MM.1S (cell line): Measurements from ENCODE around the gene FUT8.

Experiments
- DNase-seq: peaks from one replicate; pipeline ENCODE4 v3.0.0-alpha.2; 2015
- H2AFZ ChIP-seq: fragments of 300-600 bp; sonication (generic); 2 replicates; pipeline ENCODE4 v1.6.0; 2016; ENCODE audit warnings: antibody characterized with exemption, low read length
- H3F3A ChIP-seq: fragments of 300-600 bp; sonication (generic); 2 replicates; pipeline ENCODE4 v1.6.1; 2016; ENCODE audit warnings: mild to moderate bottlenecking, antibody characterized with exemption, low read length, moderate library complexity, mixed read lengths; ENCODE audit not compliant: insufficient read depth
- H3K27ac ChIP-seq: fragments of 300-600 bp; sonication (generic); 2 replicates; pipeline ENCODE4 v1.5.1; 2016; ENCODE audit warnings: mild to moderate bottlenecking, low read length
- H3K27me3 ChIP-seq: fragments of 300-600 bp; sonication (generic); replicated peaks from 2 replicates; pipeline ENCODE4 v1.6.0; 2016; ENCODE audit warnings: low read length; ENCODE audit not compliant: insufficient read depth
- H3K36me3 ChIP-seq: fragments of 300-600 bp; sonication (generic); replicated peaks from 2 replicates; pipeline ENCODE4 v1.6.1; 2016; ENCODE audit warnings: mild to moderate bottlenecking, low read length, mixed read lengths; ENCODE audit not compliant: insufficient read depth
- H3K4me1 ChIP-seq: fragments of 300-600 bp; sonication (generic); 2 replicates; pipeline ENCODE4 v1.6.1; 2016; ENCODE audit warnings: low read length, mixed read lengths
- H3K4me2 ChIP-seq: fragments of 300-600 bp; sonication (generic); 2 replicates; pipeline ENCODE4 v1.6.0; 2016; ENCODE audit warnings: low read depth, low read length
- H3K4me3 ChIP-seq: fragments of 300-600 bp; sonication (generic); 2 replicates; pipeline ENCODE4 v1.5.1; 2016; ENCODE audit warnings: low read length, mixed read lengths
- H3K79me2 ChIP-seq: fragments of 300-600 bp; sonication (generic); 2 replicates; pipeline ENCODE4 v1.6.1; 2016; ENCODE audit warnings: mixed run types, low read length, mixed read lengths
- H3K9ac ChIP-seq: fragments of 300-600 bp; sonication (generic); 2 replicates; pipeline ENCODE4 v1.6.1; 2016; ENCODE audit warnings: low read length, mixed read lengths
- H3K9me2 ChIP-seq: fragments of 300-600 bp; sonication (generic); replicated peaks from 2 replicates; pipeline ENCODE4 v1.6.1; 2016; ENCODE audit warnings: mild to moderate bottlenecking, low read length, mixed read lengths; ENCODE audit not compliant: insufficient read depth
- H3K9me3 ChIP-seq: fragments of 300-600 bp; sonication (generic); replicated peaks from 2 replicates; pipeline ENCODE4 v1.6.1; 2016; ENCODE audit warnings: mild to moderate bottlenecking, low read length, mixed read lengths; ENCODE audit not compliant: insufficient read depth
- H4K20me1 ChIP-seq: fragments of 300-600 bp; sonication (generic); 2 replicates; pipeline ENCODE4 v1.6.1; 2016; ENCODE audit warnings: mild to moderate bottlenecking, low read length, moderate library complexity, mixed read lengths; ENCODE audit not compliant: insufficient read depth
- EZH2 ChIP-seq: fragments of 300-600 bp; sonication (generic); optimal IDR thresholded peaks from 2 replicates; pipeline ENCODE3; 2017; ENCODE audit warnings: low read depth, mild to moderate bottlenecking, antibody characterized with exemption, low read length, mixed read lengths
- EZH2phosphoT487 ChIP-seq: fragments of 300-600 bp; sonication (generic); IDR thresholded peaks from 2 replicates; pipeline ENCODE4 v1.6.1; 2018; ENCODE audit warnings: antibody characterized with exemption, low read length
- TF ChIP-seq, protein P1 (sequence below): fragments of 300-600 bp; sonication (generic); IDR thresholded peaks from 2 replicates; pipeline ENCODE4 v1.5.1; 2016; ENCODE audit warnings: antibody characterized with exemption, low read length, mixed read lengths

The FUT8 gene

DNA sequence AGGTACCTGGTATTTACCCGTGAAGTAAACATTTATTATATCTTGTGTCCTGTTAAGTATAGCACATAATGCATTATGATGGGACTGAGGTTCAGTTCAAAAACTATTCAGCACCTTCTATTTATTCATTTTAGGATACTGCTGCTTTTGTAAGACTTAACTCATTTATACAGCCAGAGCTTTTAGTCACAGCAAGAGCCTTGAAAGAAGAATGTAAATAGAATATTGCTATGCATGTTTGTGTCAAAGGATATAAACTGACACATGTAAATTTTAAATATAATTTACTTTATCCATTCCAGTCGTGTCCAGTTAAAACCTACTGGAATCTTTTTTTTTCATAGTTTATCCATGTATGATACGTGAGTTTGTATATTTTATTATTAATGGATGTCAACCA lies 168.8 kb downstream of the FUT8 start:
- H3K4me2 ChIP-seq: no peak overlapping the region
- no peak overlapping the region for H3K4me3 ChIP-seq
- no peaks in the 10 kb centered on the region for H3K4me1 ChIP-seq
- no peaks in the 10 kb centered on the region for H3K27me3 ChIP-seq
- H3F3A ChIP-seq: no peaks in the 10 kb centered on the region
- H3K27ac ChIP-seq: no peak overlapping the region
- TF ChIP-seq, protein P1, sequence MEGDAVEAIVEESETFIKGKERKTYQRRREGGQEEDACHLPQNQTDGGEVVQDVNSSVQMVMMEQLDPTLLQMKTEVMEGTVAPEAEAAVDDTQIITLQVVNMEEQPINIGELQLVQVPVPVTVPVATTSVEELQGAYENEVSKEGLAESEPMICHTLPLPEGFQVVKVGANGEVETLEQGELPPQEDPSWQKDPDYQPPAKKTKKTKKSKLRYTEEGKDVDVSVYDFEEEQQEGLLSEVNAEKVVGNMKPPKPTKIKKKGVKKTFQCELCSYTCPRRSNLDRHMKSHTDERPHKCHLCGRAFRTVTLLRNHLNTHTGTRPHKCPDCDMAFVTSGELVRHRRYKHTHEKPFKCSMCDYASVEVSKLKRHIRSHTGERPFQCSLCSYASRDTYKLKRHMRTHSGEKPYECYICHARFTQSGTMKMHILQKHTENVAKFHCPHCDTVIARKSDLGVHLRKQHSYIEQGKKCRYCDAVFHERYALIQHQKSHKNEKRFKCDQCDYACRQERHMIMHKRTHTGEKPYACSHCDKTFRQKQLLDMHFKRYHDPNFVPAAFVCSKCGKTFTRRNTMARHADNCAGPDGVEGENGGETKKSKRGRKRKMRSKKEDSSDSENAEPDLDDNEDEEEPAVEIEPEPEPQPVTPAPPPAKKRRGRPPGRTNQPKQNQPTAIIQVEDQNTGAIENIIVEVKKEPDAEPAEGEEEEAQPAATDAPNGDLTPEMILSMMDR: no peak
- TF ChIP-seq EZH2 (no peak), EZH2phosphoT487 (no peak)
- no peaks in the 10 kb centered on the region for H3K9me3 ChIP-seq
- no peaks in the 10 kb centered on the region for H4K20me1 ChIP-seq
- no peak for DNase-seq
- no peaks in the 10 kb centered on the region for H3K79me2 ChIP-seq
- H3K9ac ChIP-seq: no peak overlapping the region
- no peak overlapping the region for H2AFZ ChIP-seq
- H3K9me2 ChIP-seq: no peaks in the 10 kb centered on the region
- no peaks in the 10 kb centered on the region for H3K36me3 ChIP-seq

DNA sequence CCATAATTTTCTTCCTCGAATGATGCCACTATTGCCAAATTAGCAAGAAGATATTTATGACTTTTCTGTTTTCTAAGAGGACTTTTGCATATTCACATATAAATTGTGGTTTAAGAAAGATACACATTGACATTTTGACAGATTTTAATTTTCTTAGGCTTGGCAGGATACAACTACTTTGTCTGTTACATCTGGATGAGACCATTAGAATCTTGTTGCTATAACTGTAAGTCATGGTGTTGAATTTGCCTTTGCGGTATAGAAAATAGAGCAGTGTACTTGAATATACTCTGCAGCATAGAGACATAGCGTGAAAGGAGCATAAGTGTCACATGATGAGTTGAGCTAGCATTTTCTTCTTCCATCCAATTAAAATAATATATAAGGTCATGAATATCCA lies 169.3 kb downstream of the FUT8 start:
- no peak overlapping the region for H2AFZ ChIP-seq
- H3K4me3 ChIP-seq: no peak overlapping the region
- H3K9me2 ChIP-seq: no peaks in the 10 kb centered on the region
- no peaks in the 10 kb centered on the region for H4K20me1 ChIP-seq
- TF ChIP-seq EZH2: no peak
- TF ChIP-seq, protein P1: no peak
- no peak for TF ChIP-seq EZH2phosphoT487
- no peak overlapping the region for H3K9ac ChIP-seq
- no peaks in the 10 kb centered on the region for H3F3A ChIP-seq
- H3K27ac ChIP-seq: no peak overlapping the region
- H3K36me3 ChIP-seq: no peaks in the 10 kb centered on the region
- no peaks in the 10 kb centered on the region for H3K27me3 ChIP-seq
- no peak overlapping the region for H3K4me2 ChIP-seq
- DNase-seq: no peak
- no peaks in the 10 kb centered on the region for H3K9me3 ChIP-seq
- H3K4me1 ChIP-seq: no peaks in the 10 kb centered on the region
- no peaks in the 10 kb centered on the region for H3K79me2 ChIP-seq

DNA sequence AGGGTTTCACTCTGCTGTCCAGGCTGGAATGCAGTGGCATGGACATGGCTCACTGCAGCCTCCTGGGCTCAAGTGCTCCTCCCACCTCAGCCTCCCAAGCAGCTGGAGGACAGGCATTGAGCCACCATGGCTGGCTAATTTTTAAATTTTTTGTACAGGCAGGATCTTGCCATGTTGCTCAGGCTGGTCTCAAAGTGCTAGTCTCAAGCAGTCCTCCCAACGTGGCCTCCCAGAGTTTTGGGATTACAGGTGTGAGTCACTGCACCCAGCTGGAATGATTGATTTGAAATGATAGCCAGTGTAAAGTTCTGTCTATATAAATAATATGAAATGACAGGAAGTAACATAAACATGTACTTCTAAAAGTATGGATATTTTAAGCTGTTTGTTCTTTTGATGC lies 172.7 kb downstream of the FUT8 start:
- Histone ChIP-seq H3K27me3 (no peaks in the 10 kb centered on the region), H3K9ac (no peak overlapping the region), H4K20me1 (no peaks in the 10 kb centered on the region), H2AFZ (no peak overlapping the region), H3K4me1 (peaks cover 5% of the 10 kb centered on the region; the same call in 1 of the 2 replicates), H3K9me3 (no peaks in the 10 kb centered on the region), H3K9me2 (no peaks in the 10 kb centered on the region), H3K27ac (no peak overlapping the region), H3F3A (no peaks in the 10 kb centered on the region), H3K4me2 (no peak overlapping the region), H3K36me3 (no peaks in the 10 kb centered on the region), H3K79me2 (no peaks in the 10 kb centered on the region), H3K4me3 (no peak overlapping the region)
- no peak for TF ChIP-seq EZH2
- no peak for TF ChIP-seq EZH2phosphoT487
- TF ChIP-seq, protein P1: no peak
- DNase-seq: no peak
